ENCODE measurements around the gene EIF4EBP2. TPM values are rescaled to one million over a fixed set of nuclear protein-coding genes. Genes with fewer than 3 reads are reported as not detected.

EIF4EBP2 gene
- total RNA-seq (10 to 100 TPM; 50.7 to 50.8 TPM), polyA plus RNA-seq (ENCODE audit: insufficient read depth, low read depth, low replicate concordance) (41.2 TPM)
- long read RNA-seq, donor 1, full-length matches to known transcripts: 63 of 63 reads
- long read RNA-seq, donor 1, partial matches to known transcripts: 0 of 63 reads
- long read RNA-seq, donor 1, other reads (novel, unspliced or antisense): 0 of 63 reads
- long read RNA-seq, donor 2, full-length matches to known transcripts: 59 of 89 reads
- long read RNA-seq, donor 2, partial matches to known transcripts: 30 of 89 reads
- long read RNA-seq, donor 2, other reads (novel, unspliced or antisense): 0 of 89 reads

GRCh38 chr10:70404036-70404786 lies at the start of gene EIF4EBP2:
Gene EIF4EBP2, plus strand, starts transcription at chr10:70404145. Its CDS starts 257 bp downstream, at chr10:70404402.
- Histone ChIP-seq H3K36me3 (ENCODE audit: low read depth, missing control alignments) (no peaks in the 10 kb centered on the region), H3K9me3 (no peaks in the 10 kb centered on the region), H3K27ac (peak within 1 kb of the TSS; percentile 91 to 95), H3K4me3 (peak within 1 kb of the TSS; percentile 93), H3K4me1 (peaks cover 22% of the 10 kb centered on the region), H3K27me3 (no peaks in the 10 kb centered on the region)
- peak; percentile 99 for DNase-seq
- intact Hi-C loops (cut with DNase I; ENCODE audit: low total_unique reads): no loop called here
- WGBS, 2 donors: 1 to 4% methylated on average over 15 to 82 of the region's 103 CpGs
- peak; percentile 77 for TF ChIP-seq POLR2A (IDR thresholded peaks at IDR 0.05)
- no peak for TF ChIP-seq CTCF (IDR thresholded peaks at IDR 0.05)

GRCh38 chr10:70354556-70354955 lies 49.4 kb upstream of the EIF4EBP2 start:
- no peak for DNase-seq

GRCh38 chr10:70355051-70356021 lies 48.6 kb upstream of the EIF4EBP2 start:
- Histone ChIP-seq H3K36me3 (ENCODE audit: low read depth, missing control alignments) (no peaks in the 10 kb centered on the region), H3K9me3 (no peaks in the 10 kb centered on the region), H3K27me3 (no peaks in the 10 kb centered on the region), H3K4me1 (no peaks in the 10 kb centered on the region), H3K27ac (no peak overlapping the region), H3K4me3 (no peak overlapping the region)
- TF ChIP-seq CTCF (IDR thresholded peaks at IDR 0.05) (no peak), POLR2A (IDR thresholded peaks at IDR 0.05) (no peak)
- WGBS, 2 donors: 77 to 80% methylated on average over 21 of the region's 21 CpGs
- no peak for DNase-seq
- intact Hi-C loops (cut with DNase I; ENCODE audit: low total_unique reads): no loop called here

More at GRCh38 chr10:70354556-70354955, 49.4 kb upstream of the EIF4EBP2 start:
- H3K27me3 ChIP-seq: no peaks in the 10 kb centered on the region
- H3K4me1 ChIP-seq: no peaks in the 10 kb centered on the region
- TF ChIP-seq POLR2A (IDR thresholded peaks at IDR 0.05) (no peak), CTCF (IDR thresholded peaks at IDR 0.05) (no peak)
- no peaks in the 10 kb centered on the region for H3K9me3 ChIP-seq
- no peak overlapping the region for H3K27ac ChIP-seq
- 78 to 89% methylated on average over 4 to 5 of the region's 5 CpGs for WGBS, 2 donors
- H3K36me3 ChIP-seq (ENCODE audit: low read depth, missing control alignments): no peaks in the 10 kb centered on the region
- intact Hi-C loops (cut with DNase I; ENCODE audit: low total_unique reads): no loop called here
- H3K4me3 ChIP-seq: no peak overlapping the region

- Histone ChIP-seq H3K9me3 (no peaks in the 10 kb centered on the region), H3K36me3 (ENCODE audit: low read depth, missing control alignments) (no peaks in the 10 kb centered on the region), H3K4me1 (no peaks in the 10 kb centered on the region), H3K27me3 (no peaks in the 10 kb centered on the region), H3K4me3 (no peak overlapping the region), H3K27ac (no peak overlapping the region)
- intact Hi-C loops (cut with DNase I; ENCODE audit: low total_unique reads): no loop called here
- DNase-seq: no peak
- WGBS, 2 donors: 33 to 56% methylated on average over 5 of the region's 5 CpGs
- TF ChIP-seq CTCF (IDR thresholded peaks at IDR 0.05): no peak
- TF ChIP-seq POLR2A (IDR thresholded peaks at IDR 0.05): no peak
Observed at GRCh38 chr10:70357565-70357964, 46.4 kb upstream of the EIF4EBP2 start.
